GM18499 (cell line): ENCODE results near the gene TMEM185B.
A peak's percentile ranks its signal among the peaks of the same experiment; 100 is the strongest.

Source experiments
- ATAC-seq: cut with Tn5 transposase; IDR thresholded peaks from one replicate; pipeline ENCODE4 v1.9.1; 2021; ENCODE audit warnings: moderate number of reproducible peaks; ENCODE audit not compliant: insufficient read depth, unreplicated experiment

Gene TMEM185B

DNA sequence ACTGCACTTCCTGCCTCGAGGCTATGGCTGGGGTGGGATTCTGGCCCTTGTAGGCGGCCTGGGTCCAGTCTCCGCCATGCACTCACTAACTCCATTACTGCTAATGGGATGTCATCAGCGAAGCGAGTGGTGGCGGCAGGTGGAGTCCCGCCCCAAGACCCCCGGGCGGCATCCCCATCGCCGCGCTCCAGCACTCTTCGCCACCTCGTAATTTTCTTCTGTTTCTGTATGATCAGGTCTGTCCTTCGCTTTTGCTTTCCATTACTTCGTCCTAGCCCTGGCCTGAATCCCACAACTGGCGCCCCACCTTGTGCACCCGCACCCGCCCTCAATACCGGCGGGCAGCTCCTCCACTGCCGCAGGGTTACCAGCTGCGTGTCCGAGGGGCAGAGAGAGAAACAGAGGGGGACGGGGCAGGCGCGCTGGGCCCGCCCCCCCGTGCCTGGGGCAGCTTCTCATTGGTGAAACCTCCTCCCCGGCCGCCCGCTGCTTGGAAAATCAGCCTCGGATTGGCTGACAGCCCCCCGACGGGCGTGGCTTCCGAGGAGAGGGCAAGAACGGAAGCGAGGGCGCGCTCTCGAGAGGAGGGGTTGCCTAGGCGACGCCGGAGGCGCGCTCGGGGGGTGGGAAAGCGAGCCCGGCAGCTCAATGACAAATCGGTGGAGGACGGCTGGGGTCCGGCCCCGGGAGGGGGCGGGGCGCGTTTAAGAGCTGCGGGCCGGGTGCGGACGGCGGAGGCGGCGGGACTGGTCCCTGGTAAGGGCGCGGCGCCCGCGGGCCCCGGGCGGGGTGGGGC is 29.2 kb upstream of the TMEM185B start, which contains the start of gene RALB:
Gene RALB, plus strand, starts transcription at position 628 of the 796 bp plus-strand sequence. CDS start 25,813 bp downstream, outside the sequence.
- ATAC-seq, result peak; percentile 83

DNA sequence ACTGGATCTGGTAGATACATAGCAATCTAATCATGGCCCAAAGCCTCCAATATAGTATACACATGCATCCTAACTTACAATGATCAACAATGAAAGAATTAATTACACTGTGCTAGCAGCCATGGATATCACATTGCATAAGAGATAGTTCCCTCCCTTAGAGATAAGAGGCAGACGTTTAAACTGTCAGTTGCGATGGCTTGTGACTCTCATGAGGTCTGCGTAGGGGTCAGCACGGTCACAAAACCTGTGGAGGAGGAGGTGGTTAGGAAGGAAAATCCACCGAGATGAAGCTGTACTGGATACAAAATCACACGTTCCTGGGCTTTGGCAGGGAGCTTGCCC is 28.7 kb upstream of the TMEM185B start:
- no peak for ATAC-seq

DNA sequence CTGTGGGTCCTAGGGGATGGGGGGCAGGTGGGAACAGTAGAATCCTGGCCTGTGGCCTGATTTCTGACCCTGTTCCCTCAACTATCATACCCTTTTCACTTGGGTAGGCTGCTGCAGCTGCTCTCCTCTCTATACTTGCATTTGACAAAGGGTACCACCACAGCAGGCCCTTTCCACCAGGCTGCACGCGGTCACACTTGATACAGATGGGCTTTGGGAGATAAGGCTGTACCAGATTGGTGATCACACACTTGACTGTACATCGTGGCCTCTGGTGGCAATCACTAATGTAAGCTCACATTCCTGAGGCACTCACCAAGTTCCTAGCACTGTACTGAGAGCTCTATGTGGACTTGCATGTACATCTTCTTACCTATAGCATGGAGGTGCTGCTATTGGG is 27.9 kb upstream of the TMEM185B start:
- no peak for ATAC-seq

DNA sequence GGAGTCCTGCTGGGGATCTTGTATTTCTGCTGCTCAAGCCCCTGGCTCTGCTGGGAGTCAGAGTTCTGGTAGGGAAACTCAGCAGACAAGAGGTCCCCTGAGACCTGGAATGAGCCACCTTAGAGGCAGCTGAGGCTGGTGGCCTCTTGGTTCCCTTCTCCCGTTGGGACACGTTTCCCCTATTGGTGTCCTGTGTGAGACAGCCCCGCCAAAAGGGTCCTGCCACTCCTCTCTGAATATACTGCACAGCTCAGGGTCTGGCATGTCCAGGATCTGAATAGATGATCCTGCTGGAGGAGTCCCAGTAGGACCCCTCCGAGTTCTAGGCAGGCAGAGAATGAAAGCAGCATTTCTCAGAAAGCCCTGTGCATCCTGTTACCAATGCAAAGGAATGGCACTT is 27.4 kb upstream of the TMEM185B start:
- no peak for ATAC-seq

DNA sequence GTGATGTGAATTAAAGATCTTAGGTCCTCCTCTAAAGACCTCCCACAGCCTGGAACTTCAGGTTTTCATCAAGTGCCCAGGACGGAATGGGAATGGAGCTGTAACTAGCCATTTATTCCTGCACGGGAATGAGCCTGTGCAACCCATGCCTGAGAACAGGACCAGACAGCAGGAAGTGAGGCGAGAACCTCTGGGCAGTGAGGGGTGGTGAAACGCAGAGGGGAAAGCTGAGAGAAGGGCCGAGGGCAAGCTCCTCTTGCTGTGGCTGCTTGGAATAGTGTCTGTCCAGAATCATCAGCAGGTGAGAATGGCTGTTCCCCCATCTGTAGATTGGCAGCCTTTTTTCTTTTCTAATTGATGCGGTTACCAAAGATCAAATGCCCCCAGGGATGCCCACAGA is 24.7 kb upstream of the TMEM185B start:
- no peak for ATAC-seq

DNA sequence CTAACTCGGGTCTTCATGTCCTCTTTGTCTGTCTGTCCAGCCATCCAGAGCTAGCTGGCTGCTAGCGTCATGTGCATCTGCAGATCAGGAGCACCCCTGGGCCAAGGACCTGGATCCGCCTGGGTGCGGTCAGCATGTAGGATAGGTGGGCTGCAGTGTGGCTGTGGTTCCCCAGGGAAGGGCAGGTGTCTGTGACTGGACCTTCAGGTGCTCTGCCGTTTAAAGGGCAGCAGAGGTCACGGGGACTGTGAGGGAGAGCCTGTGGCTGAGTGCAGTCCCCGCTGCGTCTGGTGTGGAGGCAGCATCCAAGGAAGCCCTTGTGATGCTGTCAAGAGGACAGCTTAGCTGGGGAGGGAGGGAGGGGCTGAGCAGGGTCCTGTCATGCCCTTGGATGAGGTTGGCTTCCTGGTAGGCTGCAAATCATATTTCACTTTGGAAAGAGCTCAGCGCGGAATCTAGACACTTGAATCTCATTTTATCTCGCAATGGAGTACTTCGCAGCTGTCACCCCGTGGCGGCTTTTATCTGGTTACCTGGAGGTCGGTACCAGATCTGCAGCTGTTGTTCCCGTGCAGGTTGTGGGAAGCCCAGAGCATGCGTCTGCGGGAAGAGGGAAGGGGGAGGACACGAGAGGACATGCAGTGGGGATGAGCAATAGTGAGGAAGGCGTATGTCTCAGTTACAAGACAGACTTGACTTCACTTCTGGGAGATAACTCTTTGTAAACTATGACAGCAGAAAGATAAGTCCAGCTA is 23.5 kb upstream of the TMEM185B start:
- ATAC-seq, result no peak

DNA sequence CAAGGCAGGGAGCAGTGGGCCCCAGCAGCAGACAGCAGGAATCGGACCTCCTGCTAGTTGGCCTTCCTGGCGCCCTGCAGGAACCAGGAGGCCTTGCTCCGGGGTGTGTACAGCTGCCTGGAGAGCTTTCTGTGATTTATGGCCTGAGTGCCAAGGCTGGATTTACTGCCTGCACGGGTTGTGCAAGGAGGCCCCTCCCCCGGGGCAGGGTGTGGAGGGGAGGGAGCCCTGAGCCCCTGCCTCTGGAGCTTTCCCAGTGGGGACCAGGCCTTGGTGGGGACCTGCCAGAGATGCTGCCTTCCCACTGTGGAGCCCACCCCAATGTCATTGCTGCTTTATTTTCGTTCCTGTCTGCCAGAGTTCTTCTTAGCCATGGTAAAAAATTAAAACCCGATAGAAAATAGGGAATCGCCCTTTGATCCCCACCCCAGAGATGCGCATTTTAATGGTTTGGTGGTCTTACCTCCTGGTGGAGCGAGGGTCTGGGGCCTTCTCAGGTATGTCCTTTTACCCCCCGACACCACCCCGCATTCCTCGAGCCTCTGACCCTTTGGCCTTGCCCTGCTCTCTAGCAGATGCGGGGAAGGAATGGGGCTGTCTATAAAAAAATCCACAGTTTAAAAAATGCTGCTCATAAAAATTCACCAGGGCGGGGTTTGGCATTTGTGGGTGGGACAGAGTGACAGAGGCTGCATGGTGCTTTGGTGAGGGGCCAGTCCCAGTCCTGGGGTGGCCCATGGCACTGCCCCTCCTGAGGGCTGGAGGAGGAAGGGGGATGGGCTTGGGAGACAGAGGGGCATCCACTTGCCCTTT is 22.5 kb upstream of the TMEM185B start:
- no peak for ATAC-seq

DNA sequence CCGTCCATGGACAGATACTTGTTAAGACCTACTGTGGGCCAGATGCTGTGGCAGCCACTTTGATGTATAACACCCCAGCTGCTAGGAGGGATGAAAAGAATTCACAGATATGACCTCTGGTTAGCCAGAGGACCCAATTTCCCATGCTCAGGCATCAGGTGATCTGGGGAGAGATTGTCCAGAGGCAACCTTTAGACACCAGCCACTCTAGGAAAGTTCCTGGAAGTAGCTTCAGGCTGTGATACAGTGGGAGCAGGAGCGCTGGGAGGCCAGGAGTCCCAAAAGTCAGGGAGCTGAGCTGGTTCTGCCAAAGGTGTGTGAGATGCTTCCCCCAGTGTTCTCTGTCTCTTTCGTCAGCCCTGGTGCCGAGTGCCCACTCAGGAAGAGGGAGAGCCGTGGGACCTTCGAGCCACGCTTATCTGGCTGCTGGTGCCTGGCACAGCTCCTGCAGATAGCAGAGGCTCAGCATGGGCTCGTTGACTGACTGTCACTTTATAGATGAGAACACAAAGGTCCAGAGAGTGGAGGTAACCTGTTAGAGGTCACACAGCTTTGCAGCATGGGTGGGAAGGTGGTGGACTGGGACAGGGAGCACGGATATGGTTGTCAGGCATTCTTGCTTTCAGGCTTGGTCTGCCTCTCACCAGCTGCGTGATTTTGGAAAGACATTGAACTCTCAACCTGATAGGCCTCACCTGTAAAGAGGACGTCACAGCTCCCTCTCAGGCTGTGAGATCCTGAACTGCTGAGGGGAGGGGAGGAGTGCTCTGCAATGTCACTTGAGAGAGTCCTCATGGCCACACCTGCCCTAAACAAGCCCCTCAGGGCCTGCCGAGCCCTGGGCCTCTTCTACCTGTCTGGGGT is 21.7 kb upstream of the TMEM185B start:
- ATAC-seq, result no peak

DNA sequence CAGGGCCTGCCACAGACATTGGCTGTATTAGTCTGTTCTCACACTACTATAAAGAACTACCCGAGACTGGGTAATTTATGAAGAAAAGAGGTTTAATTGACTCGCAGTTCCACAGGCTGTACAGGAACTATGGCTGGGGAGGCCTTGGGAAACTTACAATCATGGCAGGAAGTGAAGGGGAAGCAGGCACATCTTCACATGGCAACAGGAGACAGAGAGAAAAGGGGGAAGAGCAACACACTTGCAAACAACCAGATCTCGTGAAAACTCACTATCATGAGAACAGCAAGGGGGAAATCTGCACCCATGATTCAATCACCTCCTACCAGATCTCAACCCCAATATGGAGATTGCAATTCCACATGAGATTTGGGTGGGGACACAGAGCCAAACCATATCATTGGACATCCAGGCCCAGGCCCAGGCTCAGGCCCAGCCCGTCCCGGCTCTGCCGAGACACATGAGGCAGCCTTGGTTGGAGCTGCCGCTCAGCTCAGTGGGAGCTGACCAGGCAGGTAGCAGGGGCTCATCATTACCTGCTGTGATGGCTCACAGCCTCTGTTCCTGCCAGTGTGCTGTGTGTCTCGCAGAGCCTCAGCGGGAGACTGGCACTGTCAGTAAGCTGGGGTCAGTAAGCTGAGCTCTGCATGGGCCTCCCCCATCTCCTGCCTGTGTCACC is 20.8 kb upstream of the TMEM185B start:
- no peak for ATAC-seq

DNA sequence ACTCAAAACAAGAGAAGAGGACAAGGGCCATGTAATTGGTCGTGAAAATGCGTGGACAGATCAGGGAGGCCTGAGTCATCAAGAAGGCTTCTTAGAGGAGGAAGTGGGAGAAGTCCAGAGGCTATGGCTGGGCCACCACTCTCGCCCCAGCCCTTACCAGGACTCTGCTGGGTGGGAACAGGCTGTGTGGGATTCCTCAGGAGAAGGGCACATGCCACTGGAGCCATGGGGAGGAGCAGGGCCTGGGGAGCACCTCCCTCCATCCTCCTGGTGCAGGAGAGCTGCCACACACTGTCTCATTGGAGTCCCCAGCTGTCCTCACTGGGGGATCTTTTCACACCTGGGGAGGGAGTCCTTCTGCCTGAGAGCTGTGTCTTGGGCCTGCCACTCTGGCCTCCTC is 20.0 kb upstream of the TMEM185B start:
- ATAC-seq, result no peak

DNA sequence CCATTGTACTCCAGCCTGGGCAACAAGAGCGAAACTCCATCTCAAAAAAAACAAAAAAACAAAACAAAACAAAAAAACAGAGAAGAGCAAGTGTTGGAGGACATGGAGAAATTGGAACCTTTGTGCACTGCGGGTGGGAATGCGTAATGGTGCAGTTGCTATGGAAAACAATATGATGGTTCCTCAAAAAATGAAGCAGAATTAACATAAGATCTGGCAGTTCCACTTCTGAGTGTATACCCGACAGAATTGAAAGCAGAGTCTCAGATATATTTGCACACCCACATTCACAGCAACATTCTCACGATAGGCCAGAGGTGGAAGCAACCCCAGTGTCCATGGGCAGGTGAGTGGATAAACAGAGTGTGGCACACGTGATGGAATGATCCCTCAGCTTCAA is 18.5 kb upstream of the TMEM185B start:
- ATAC-seq, result no peak

DNA sequence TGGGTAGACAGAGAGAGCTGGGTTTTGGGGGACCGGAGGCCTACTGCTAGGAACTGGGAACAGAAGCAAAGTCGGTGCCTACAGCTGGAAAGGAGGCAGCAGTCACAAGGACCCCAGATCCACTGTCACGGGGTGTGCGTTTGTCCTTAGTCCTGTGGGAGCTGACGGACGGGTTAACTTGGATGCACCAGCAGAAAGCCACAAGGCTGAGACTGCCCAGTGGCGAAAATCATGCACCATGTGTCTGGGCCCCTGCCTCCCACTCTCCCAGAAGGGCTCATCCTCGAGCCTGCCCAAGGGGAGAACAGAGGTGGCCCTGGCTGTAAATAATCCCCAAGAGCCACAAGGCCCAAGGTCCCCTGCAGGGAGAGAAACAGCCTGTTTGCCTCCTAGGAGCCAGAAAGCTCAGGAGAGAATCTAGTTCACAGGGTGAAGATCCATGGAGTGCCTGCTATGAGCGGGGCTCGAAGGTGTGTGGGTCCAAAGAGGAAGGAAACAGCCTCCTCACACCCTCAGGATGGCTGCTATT is 17.8 kb upstream of the TMEM185B start:
- no peak for ATAC-seq

DNA sequence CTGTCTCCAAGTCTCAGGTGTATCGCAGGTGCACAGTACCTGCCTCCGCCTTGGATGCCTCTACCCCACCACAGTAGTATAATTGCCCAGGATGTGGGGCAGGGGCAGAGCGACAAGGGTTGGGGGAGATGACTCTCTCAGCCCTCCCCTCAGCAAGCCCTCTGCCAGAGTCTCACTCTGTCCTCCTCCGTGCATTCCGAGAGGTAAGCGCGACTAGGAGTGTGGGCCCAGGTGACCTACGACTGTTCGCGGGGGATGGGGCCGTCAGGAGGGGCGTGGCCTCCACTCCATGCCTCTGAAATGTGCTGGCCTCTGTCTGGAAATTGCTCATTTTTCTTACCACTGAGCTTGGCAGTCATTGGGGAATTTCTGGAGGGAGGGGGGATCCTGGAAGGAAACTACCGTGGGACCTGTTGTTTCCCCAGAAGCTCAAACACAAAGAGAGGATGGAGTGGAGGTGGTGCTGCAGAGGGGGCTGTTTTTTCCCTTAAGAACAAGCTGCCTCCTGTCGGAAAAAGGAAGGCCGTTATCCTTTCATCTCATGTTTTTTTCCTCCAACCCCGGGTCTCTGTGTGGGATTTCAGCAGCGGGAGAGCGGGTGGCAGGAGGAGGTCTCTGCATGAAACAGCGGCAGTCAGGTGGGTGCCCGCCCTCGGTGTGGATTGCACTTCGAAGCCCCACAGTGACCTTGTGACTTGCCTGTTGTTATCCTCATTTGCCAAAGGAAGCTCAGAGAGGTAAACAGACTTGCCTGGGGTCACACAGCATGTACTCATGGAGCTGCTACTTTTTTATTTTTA is 16.5 kb upstream of the TMEM185B start:
- no peak for ATAC-seq

DNA sequence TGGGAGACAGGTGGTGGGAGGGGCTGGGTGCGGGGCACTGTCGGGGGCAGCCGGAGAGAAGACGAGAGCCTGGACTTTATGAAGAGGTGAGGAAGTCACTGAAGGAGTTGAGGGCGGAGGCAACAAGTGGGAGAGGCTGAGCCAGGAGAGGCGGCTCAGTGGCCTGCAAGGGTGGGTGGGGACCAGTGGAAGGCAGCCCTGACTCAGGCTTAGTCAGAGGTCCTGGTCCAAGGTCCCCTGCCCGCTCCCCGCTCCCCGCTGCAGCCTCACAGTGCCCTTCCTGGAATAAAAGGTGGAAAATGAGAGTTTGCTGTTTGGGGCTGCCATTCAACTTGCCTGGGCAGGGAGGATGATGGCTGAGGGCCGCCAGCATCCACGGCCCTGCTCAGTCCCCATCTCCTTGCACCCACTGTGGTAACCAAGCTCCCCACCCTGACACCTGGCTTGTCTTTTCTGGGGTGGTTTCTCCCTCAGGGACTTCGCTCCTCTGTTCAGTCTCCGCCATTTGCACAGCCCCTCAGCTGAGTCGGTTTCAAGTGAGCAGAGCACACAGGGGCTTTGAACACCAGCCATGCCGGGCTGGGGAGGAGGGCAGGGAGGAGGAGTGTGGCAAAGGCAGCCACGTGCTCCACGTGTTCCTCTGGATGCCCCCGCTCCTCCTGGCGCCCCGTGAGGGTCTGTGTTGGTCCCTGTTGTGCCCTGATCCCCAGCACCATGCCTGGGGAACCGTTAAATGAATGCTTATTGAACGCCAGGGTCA is 15.7 kb upstream of the TMEM185B start:
- no peak for ATAC-seq

DNA sequence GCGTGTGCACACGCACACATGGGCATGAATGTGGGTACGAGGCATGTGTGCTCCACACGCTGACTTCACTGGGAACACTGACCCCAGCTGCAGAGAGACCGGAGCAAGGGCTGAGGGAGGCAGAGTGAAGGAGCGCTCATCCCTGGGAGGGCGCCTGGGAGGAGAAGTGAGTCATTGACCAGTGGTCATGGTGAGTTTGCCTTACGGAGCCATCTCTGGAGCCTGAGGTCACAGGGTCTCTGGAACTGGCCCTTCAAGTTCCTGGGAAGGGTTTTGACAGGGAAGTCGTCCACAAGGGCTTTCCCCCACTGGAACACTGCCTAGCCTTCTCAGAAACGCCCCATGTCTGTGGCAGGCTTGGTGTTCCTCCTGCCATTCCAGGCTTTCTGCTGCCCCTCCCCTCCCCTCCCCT is 14.3 kb upstream of the TMEM185B start:
- ATAC-seq, result no peak

DNA sequence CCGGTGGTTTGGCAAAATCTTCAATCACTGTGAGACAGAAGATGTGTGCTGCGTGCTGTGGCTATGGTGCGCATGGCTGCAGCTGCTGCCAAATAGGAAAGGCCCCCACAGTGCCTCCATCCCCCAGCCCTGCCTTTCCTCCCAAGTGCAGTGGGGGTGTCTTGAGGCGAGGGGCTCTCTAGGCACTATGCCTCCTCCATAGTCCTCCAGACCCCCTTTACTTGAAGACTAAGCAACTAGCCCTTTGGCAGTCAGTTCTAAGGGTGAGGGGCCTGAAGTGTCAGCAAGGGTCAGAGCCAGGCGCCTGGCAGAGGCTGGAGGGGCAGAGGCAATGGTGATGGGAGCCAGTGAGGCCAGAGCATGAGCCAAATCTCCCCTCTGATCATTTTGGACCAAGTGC is 13.6 kb upstream of the TMEM185B start:
- ATAC-seq, result no peak

DNA sequence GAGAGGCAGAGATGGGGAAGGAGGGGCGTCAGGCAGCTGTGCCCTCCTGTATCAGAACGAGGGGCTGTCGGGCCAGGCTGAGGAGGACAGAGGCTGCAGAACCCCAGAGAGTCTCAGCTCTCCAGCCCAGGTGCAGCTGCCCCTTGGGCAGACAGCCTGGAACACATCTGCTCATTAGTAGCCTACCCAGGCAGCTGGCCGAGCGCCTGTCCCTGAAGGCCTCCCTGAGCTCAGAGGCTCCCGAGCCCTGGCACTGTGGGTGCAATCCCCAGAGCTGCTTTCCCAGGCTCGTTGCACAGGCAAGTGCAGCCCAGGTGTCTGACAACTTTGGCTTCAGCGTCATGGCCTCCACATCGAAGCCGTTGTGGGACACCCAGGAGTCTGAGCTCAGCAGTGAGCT is 13.1 kb upstream of the TMEM185B start:
- no peak for ATAC-seq

DNA sequence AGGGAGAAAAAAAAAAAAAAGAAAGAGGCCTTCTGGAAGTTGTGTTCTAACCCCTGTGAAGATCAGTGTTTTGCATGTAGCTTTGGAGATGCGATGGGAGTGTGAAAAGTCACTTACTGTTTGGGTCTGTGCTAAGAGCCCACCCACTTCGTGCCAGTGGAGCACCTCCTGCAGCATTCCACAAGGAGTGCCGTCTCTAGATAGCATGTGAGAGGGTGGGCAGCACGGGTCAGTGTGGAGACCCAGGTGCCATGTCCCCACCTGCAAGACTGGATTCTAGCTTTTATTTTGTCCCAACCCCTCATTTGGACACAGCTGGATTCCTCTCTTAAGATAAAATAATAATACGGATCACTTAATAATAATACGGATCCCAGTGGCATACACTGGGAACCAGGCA is 12.5 kb upstream of the TMEM185B start:
- ATAC-seq, result no peak
